B cell (primary cell): Measurements from ENCODE around the gene RTN4RL1. TPM values are rescaled to one million over a fixed set of nuclear protein-coding genes. Genes with fewer than 3 reads are reported as not detected.

Experiments used
- ATAC-seq: fragments of 200-7000 bp; cut with Tn5 transposase; one replicate; pipeline ENCODE4 v1.10.0; 2021; ENCODE audit warnings: low read depth, mild to moderate bottlenecking, moderate number of reproducible peaks, moderate library complexity
- CTCF ChIA-PET: fragments of 350-600 bp; sonication (Branson Sonifier 250); formaldehyde crosslinking; loops from one replicate; lab custom pipeline; 2021; ENCODE audit warnings: antibody characterized with exemption, inconsistent platforms; lab: Charles Lee
- POLR2A ChIA-PET: fragments of 350-600 bp; sonication (Branson Sonifier 250); formaldehyde crosslinking; loops from one replicate; lab custom pipeline; 2021; ENCODE audit warnings: antibody characterized with exemption; lab: Charles Lee
- DNase-seq: peaks from one replicate; pipeline ENCODE4 v3.0.0; 2013
- H2AFZ ChIP-seq: 2 replicates; pipeline ENCODE4 v1.6.1; 2012; ENCODE audit warnings: mild to moderate bottlenecking, low read depth, low read length; ENCODE audit not compliant: insufficient read depth, poor library complexity, severe bottlenecking
- H3K27ac ChIP-seq, 2 donors: 1 replicate in 1 of 2; 2 replicates in 1 of 2; pipeline ENCODE4 v1.5.1; 2012 to 2013; ENCODE audit warnings: low read length in 2 of 2, mild to moderate bottlenecking in 2 of 2, moderate library complexity in 1 of 2
- H3K27me3 ChIP-seq, 4 experiments: fragments of 200-600 bp in 1 of 4; sonication (generic) in 1 of 4; replicated peaks in 1 of 4; 1 replicate in 2 of 4; 2 replicates in 2 of 4; pipeline versions ENCODE4 v1.6.1 to v1.7.0; 2013 to 2016; ENCODE audit warnings: low read length in 3 of 4, mild to moderate bottlenecking in 2 of 4, mixed read lengths in 1 of 4, moderate library complexity in 1 of 4; ENCODE audit not compliant: insufficient read depth in 4 of 4, control insufficient read depth in 3 of 4; ENCODE audit errors: control extremely low read depth in 1 of 4
- H3K36me3 ChIP-seq, 2 experiments: replicated peaks in 1 of 2; 1 replicate in 1 of 2; 2 replicates in 1 of 2; pipeline versions ENCODE4 v1.6.1 to v1.7.1; 2013; ENCODE audit warnings: low read length in 1 of 2; ENCODE audit not compliant: insufficient read depth in 2 of 2, control insufficient read depth in 1 of 2; ENCODE audit errors: control extremely low read depth in 1 of 2, extremely low read depth in 1 of 2
- H3K4me1 ChIP-seq, 2 donors: fragments of 200-600 bp in 1 of 2; sonication (generic) in 1 of 2; 1 replicate in 1 of 2; 2 replicates in 1 of 2; pipeline versions ENCODE4 v1.5.1 to v1.6.1; 2013 to 2017; ENCODE audit warnings: low read length in 2 of 2; ENCODE audit not compliant: control insufficient read depth in 2 of 2, insufficient read depth in 2 of 2
- H3K4me2 ChIP-seq: replicated peaks from 2 replicates; pipeline ENCODE3; 2012; ENCODE audit warnings: mild to moderate bottlenecking, low read depth, low read length; ENCODE audit not compliant: poor library complexity, severe bottlenecking
- H3K4me3 ChIP-seq, 5 experiments: fragments of 200-600 bp in 1 of 5; sonication (generic) in 1 of 5; 1 replicate in 3 of 5; 2 replicates in 2 of 5; pipeline versions ENCODE4 v1.5.1 to v1.7.0; 2011 to 2016; ENCODE audit warnings: low read length in 4 of 5, mild to moderate bottlenecking in 4 of 5, low read depth in 2 of 5, control low read depth in 1 of 5, moderate library complexity in 1 of 5; ENCODE audit not compliant: insufficient read depth in 1 of 5; ENCODE audit errors: control extremely low read depth in 1 of 5, extremely low read depth in 1 of 5
- H3K79me2 ChIP-seq: fragments of 200-600 bp; sonication (generic); one replicate; pipeline ENCODE4 v1.6.0; 2016; ENCODE audit warnings: low read length; ENCODE audit not compliant: control insufficient read depth, insufficient read depth
- H3K9ac ChIP-seq: fragments of 200-600 bp; sonication (generic); 2 replicates; pipeline ENCODE4 v1.6.1; 2017; ENCODE audit warnings: mild to moderate bottlenecking, low read length, moderate library complexity
- H3K9me3 ChIP-seq, 3 donors: one replicate each; pipeline versions ENCODE4 v1.6.1 to v1.7.1; 2013; ENCODE audit warnings: low read length in 2 of 3; ENCODE audit not compliant: control insufficient read depth in 2 of 3, insufficient read depth in 1 of 3; ENCODE audit errors: control extremely low read depth in 1 of 3
- H4K20me1 ChIP-seq: 2 replicates; pipeline ENCODE4 v1.6.0; 2012; ENCODE audit warnings: mild to moderate bottlenecking, low read length; ENCODE audit not compliant: insufficient read depth, control insufficient read depth, poor library complexity, severe bottlenecking
- H3K27ac Mint-ChIP-seq: one replicate; pipeline ENCODE4 v1.8.0; 2021; ENCODE audit warnings: mixed read lengths
- H3K27me3 Mint-ChIP-seq: one replicate; pipeline ENCODE4 v1.8.0; 2021; ENCODE audit warnings: mixed read lengths
- H3K4me1 Mint-ChIP-seq: one replicate; pipeline ENCODE4 v1.8.0; 2021; ENCODE audit warnings: mixed read lengths
- H3K4me3 Mint-ChIP-seq: one replicate; pipeline ENCODE4 v1.8.0; 2021; ENCODE audit warnings: mixed read lengths
- H3K9me3 Mint-ChIP-seq: one replicate; pipeline ENCODE4 v1.8.0; 2022; ENCODE audit warnings: mixed read lengths; ENCODE audit not compliant: insufficient read depth
- EZH2 ChIP-seq: IDR thresholded peaks from 2 replicates; pipeline ENCODE4 v1.6.1; 2012; ENCODE audit warnings: borderline replicate concordance, low read depth, mild to moderate bottlenecking, moderate library complexity, low read length; ENCODE audit not compliant: insufficient read depth, poor library complexity, severe bottlenecking
- whole genome bisulfite sequencing: methylation state at CpG from one replicate; pipeline ENCODE4 v1.1.5; 2013; ENCODE audit warnings: missing lambda C conversion rate; ENCODE audit not compliant: insufficient coverage; 5-methylcytosine and 5-hydroxymethylcytosine counted together
- intact Hi-C: fragments of 100-400 bp; cut with micrococcal nuclease; formaldehyde crosslinking; loops from one replicate; pipeline ENCODE4 v1.10.0; 2022
- polyA plus RNA-seq: library from polyadenylated mRNA; depleted of rRNA; stranded (reverse); fragments of >200 nt; gene quantifications from 2 replicates; pipeline ENCODE4 v1.2.3, GENCODE V29; 2012
- total RNA-seq, 2 donors: library from RNA; stranded (reverse); fragments of 120-200 nt in 1 of 2; gene quantifications; 1 replicate in 1 of 2; 2 replicates in 1 of 2; pipeline versions ENCODE4 v1.2.3 to v1.2.4, GENCODE V29; 2013 to 2022
- TF ChIP-seq, protein P1 (sequence below): fragments of 200-600 bp; IDR thresholded peaks from one replicate; pipeline ENCODE4 v1.8.0; 2022; ENCODE audit warnings: antibody characterized with exemption, mild to moderate bottlenecking

The RTN4RL1 gene
- total and polyA plus RNA-seq, 2 donors (not counting 1 experiment from before 2014, with no cell fraction given), result 0.03 to 0.07 TPM

DNA sequence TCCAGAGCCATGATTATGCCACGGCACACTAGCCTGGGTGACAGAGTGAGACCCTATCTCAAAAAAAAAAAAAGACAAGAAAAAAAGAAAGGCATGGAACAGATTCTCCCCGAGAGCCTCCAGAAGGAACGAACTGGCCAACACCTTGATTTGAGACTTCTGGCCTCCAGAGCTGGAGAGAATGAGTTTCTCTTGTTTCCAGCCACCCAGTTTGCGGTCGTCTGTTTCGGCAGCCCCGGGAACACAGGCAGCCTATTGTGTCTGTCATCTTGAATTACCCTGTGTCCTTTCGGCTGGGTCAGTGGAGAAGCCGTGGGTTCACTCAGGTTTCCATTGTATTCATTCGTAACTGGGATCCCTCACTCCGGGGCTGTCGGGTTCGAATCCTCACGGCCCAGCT lies 111.4 kb downstream of the RTN4RL1 start:
- intact Hi-C loops, result no loop called here
- no peak for DNase-seq
- ChIA-PET POLR2A (no interaction called here), CTCF (no interaction called here)
- H3K27me3 Mint-ChIP-seq, result peaks cover 29% of the 10 kb centered on the region
- Histone ChIP-seq H3K4me2 (no peak overlapping the region), H3K9ac (no peak overlapping the region), H3K4me3 (no peak overlapping the region), H3K9me3 (no peaks in the 10 kb centered on the region), H3K4me1 (peaks cover 5 to 10% of the 10 kb centered on the region in 2 donors), H3K36me3 (no peaks in the 10 kb centered on the region), H4K20me1 (no peaks in the 10 kb centered on the region), H2AFZ (no peak overlapping the region), H3K27ac (no peak overlapping the region), H3K79me2 (no peaks in the 10 kb centered on the region), H3K27me3 (peaks cover 0 to 35% (median 21%) of the 10 kb centered on the region in 4 experiments)
- WGBS, result 93% methylated on average over 13 of the region's 14 CpGs
- TF ChIP-seq, protein P1, sequence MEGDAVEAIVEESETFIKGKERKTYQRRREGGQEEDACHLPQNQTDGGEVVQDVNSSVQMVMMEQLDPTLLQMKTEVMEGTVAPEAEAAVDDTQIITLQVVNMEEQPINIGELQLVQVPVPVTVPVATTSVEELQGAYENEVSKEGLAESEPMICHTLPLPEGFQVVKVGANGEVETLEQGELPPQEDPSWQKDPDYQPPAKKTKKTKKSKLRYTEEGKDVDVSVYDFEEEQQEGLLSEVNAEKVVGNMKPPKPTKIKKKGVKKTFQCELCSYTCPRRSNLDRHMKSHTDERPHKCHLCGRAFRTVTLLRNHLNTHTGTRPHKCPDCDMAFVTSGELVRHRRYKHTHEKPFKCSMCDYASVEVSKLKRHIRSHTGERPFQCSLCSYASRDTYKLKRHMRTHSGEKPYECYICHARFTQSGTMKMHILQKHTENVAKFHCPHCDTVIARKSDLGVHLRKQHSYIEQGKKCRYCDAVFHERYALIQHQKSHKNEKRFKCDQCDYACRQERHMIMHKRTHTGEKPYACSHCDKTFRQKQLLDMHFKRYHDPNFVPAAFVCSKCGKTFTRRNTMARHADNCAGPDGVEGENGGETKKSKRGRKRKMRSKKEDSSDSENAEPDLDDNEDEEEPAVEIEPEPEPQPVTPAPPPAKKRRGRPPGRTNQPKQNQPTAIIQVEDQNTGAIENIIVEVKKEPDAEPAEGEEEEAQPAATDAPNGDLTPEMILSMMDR, result no peak
- no peak for TF ChIP-seq EZH2
- no peak overlapping the region for H3K4me3 Mint-ChIP-seq
- no peak overlapping the region for H3K27ac Mint-ChIP-seq
- H3K9me3 Mint-ChIP-seq, result no peaks in the 10 kb centered on the region
- peaks cover 11% of the 10 kb centered on the region for H3K4me1 Mint-ChIP-seq
- ATAC-seq, result no peak

DNA sequence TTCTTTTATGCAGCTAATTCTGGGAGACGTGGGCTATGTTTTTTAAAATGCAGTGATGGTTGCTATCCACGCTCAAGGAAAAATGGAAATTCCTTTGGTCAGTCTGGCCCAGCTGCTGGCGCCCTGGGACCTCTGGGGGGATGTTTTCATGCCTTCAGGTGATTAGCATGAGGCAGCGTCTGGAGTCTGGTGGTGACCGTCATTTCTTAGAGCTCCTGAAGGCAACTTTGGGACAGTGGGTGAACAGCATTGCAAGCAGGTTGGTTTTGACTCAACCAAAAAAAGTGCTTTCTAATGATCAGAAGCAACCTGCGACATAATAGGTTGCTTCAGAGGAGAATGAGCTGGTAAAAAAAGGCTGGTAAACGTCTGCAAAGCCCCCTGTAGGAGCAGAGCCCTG lies 113.0 kb downstream of the RTN4RL1 start:
- H3K4me3 Mint-ChIP-seq, result no peak overlapping the region
- no peak for TF ChIP-seq EZH2
- TF ChIP-seq, protein P1, result no peak
- intact Hi-C loops, result no loop called here
- peaks cover 37% of the 10 kb centered on the region for H3K27me3 Mint-ChIP-seq
- H3K27ac ChIP-seq, result no peak overlapping the region
- H3K4me3 ChIP-seq, result no peak overlapping the region
- H3K79me2 ChIP-seq, result no peaks in the 10 kb centered on the region
- ChIA-PET CTCF (no interaction called here), POLR2A (no interaction called here)
- no peak overlapping the region for H3K4me2 ChIP-seq
- no peaks in the 10 kb centered on the region for H3K9me3 Mint-ChIP-seq
- no peaks in the 10 kb centered on the region for H4K20me1 ChIP-seq
- peaks cover 0 to 51% (median 31%) of the 10 kb centered on the region in 4 experiments for H3K27me3 ChIP-seq
- H3K9ac ChIP-seq, result no peak overlapping the region
- H3K9me3 ChIP-seq, result peaks cover 0 to 5% (median 0%) of the 10 kb centered on the region in 3 donors
- H3K27ac Mint-ChIP-seq, result no peak overlapping the region
- ATAC-seq (no peak), DNase-seq (no peak)
- 77% methylated on average over 6 of the region's 7 CpGs for WGBS
- no peaks in the 10 kb centered on the region for H3K36me3 ChIP-seq
- peaks cover 15% of the 10 kb centered on the region for H3K4me1 Mint-ChIP-seq
- H3K4me1 ChIP-seq, result peaks cover 16 to 22% of the 10 kb centered on the region in 2 donors
- no peak overlapping the region for H2AFZ ChIP-seq
